ENCODE results near the gene ANGPTL3. TPM values are rescaled to one million over a fixed set of nuclear protein-coding genes. Genes with fewer than 3 reads are reported as not detected.
"Not testable (repeated sequence)": the region's sequence is repeated elsewhere in the genome, so short reads cannot be mapped to it uniquely, and the experiment has no call there.

Gene ANGPTL3
- total RNA-seq = not detected
- long read RNA-seq = 0 reads

- intact Hi-C loops (cut with micrococcal nuclease) = no loop called here
- ATAC-seq (no peak), DNase-seq (no peak)
These were observed at the start of gene ANGPTL3 for GRCh38 chr1:62597281-62597680. Gene ANGPTL3 (plus strand): TSS chr1:62597520. CDS start chr1:62597567, 47 bp downstream.

GRCh38 chr1:62561306-62561705, 36.0 kb upstream of the ANGPTL3 start:
- intact Hi-C loops (cut with micrococcal nuclease) = no loop called here
- DNase-seq = no peak
- ATAC-seq = no peak

GRCh38 chr1:62567182-62567581, 30.1 kb upstream of the ANGPTL3 start:
- DNase-seq; ATAC-seq; intact Hi-C loops (cut with micrococcal nuclease): not testable (repeated sequence)

- DNase-seq; ATAC-seq; intact Hi-C loops (cut with micrococcal nuclease): not testable (repeated sequence)
These were observed 29.4 kb upstream of the ANGPTL3 start for GRCh38 chr1:62567926-62568325.

GRCh38 chr1:62571517-62571916, 25.8 kb upstream of the ANGPTL3 start:
- ATAC-seq; DNase-seq; intact Hi-C loops (cut with micrococcal nuclease): not testable (repeated sequence)

GRCh38 chr1:62572476-62572875, 24.8 kb upstream of the ANGPTL3 start:
- intact Hi-C loops (cut with micrococcal nuclease) = no loop called here
- ATAC-seq (no peak), DNase-seq (no peak)

GRCh38 chr1:62573675-62574074, 23.6 kb upstream of the ANGPTL3 start:
- ATAC-seq = no peak
- DNase-seq = no peak
- intact Hi-C loops (cut with micrococcal nuclease) = no loop called here

- ATAC-seq (no peak), DNase-seq (no peak)
- intact Hi-C loops (cut with micrococcal nuclease) = no loop called here
These were observed 11.7 kb upstream of the ANGPTL3 start for GRCh38 chr1:62585469-62586155.

GRCh38 chr1:62588000-62588399, 9.3 kb upstream of the ANGPTL3 start:
- ATAC-seq (no peak), DNase-seq (no peak)
- intact Hi-C loops (cut with micrococcal nuclease) = no loop called here

- no peak for ATAC-seq
- no peak for DNase-seq
- intact Hi-C loops (cut with micrococcal nuclease) = no loop called here
These were observed 8.0 kb upstream of the ANGPTL3 start for GRCh38 chr1:62589321-62589720.

GRCh38 chr1:62590255-62590969, 6.9 kb upstream of the ANGPTL3 start:
- ATAC-seq (no peak), DNase-seq (no peak)
- intact Hi-C loops (cut with micrococcal nuclease) = no loop called here

GRCh38 chr1:62590970-62591368, 6.4 kb upstream of the ANGPTL3 start:
- intact Hi-C loops (cut with micrococcal nuclease) = no loop called here
- no peak for ATAC-seq
- no peak for DNase-seq

GRCh38 chr1:62593825-62594394, 3.4 kb upstream of the ANGPTL3 start:
- ATAC-seq (no peak), DNase-seq (no peak)
- intact Hi-C loops (cut with micrococcal nuclease) = no loop called here

- no peak for ATAC-seq
- DNase-seq = no peak
These were observed 1.7 kb upstream of the ANGPTL3 start for GRCh38 chr1:62595647-62596046.

GRCh38 chr1:62599044-62599443, 1.7 kb downstream of the ANGPTL3 start:
- intact Hi-C loops (cut with micrococcal nuclease) = no loop called here
- no peak for ATAC-seq

More at GRCh38 chr1:62595647-62596046, 1.7 kb upstream of the ANGPTL3 start:
- intact Hi-C loops (cut with micrococcal nuclease) = no loop called here

GRCh38 chr1:62601457-62601856, 4.1 kb downstream of the ANGPTL3 start:
- intact Hi-C loops (cut with micrococcal nuclease) = no loop called here
- DNase-seq (no peak), ATAC-seq (no peak)

More at GRCh38 chr1:62599044-62599443, 1.7 kb downstream of the ANGPTL3 start:
- DNase-seq = no peak

GRCh38 chr1:62608905-62609304, 11.6 kb downstream of the ANGPTL3 start:
- ATAC-seq (no peak), DNase-seq (no peak)
- intact Hi-C loops (cut with micrococcal nuclease) = no loop called here

- intact Hi-C loops (cut with micrococcal nuclease); DNase-seq; ATAC-seq: not testable (repeated sequence)
These were observed 13.3 kb downstream of the ANGPTL3 start for GRCh38 chr1:62610588-62610987.

- intact Hi-C loops (cut with micrococcal nuclease) = no loop called here
- no peak for ATAC-seq
These were observed 15.4 kb downstream of the ANGPTL3 start for GRCh38 chr1:62612770-62613169.

GRCh38 chr1:62613325-62613727, 16.0 kb downstream of the ANGPTL3 start:
- DNase-seq (no peak), ATAC-seq (no peak)
- intact Hi-C loops (cut with micrococcal nuclease) = no loop called here

More at GRCh38 chr1:62612770-62613169, 15.4 kb downstream of the ANGPTL3 start:
- no peak for DNase-seq

All from left ventricle myocardium superior (tissue), 1 donor.